Panc1 (cell line): ENCODE data around the gene RIPOR2. TPM values are rescaled to one million over a fixed set of nuclear protein-coding genes. Genes with fewer than 3 reads are reported as not detected.

ENCODE experiments used
- ATAC-seq: fragments of 200-7000 bp; cut with Tn5 transposase; 2 replicates; pipeline ENCODE4 v1.9.1; 2020; ENCODE audit warnings: mild to moderate bottlenecking, moderate library complexity
- BruUV-seq: library from RNA; stranded (reverse); fragments of 400-500 nt; replicated peaks from 2 replicates; lab custom pipeline; 2021; lab: Mats Ljungman, UMichigan
- CTCF ChIA-PET: fragments of 300-600 bp; sonication (Branson Sonifier 250); formaldehyde crosslinking; loops from one replicate; lab custom pipeline; 2022; ENCODE audit warnings: antibody characterized with exemption; lab: Charles Lee
- POLR2A ChIA-PET: fragments of 300-600 bp; sonication (Branson Sonifier 250); formaldehyde crosslinking; loops from one replicate; lab custom pipeline; 2022; ENCODE audit warnings: antibody characterized with exemption; lab: Charles Lee
- DNase-seq: peaks from one replicate; pipeline ENCODE4 v3.0.0-alpha.2; 2010; ENCODE audit warnings: low read depth, low spot score
- H3K27ac ChIP-seq: 2 replicates; pipeline ENCODE4 v1.5.1; 2011; ENCODE audit warnings: mild to moderate bottlenecking, low read length, inconsistent platforms
- H3K27me3 ChIP-seq: fragments of 200-500 bp; sonication (Bioruptor generic); 2 replicates; pipeline ENCODE4 v1.6.0; 2014; ENCODE audit warnings: low read length, inconsistent platforms; ENCODE audit not compliant: control insufficient read depth, insufficient read depth
- H3K36me3 ChIP-seq: fragments of 200-500 bp; sonication (Bioruptor generic); 2 replicates; pipeline ENCODE4 v1.5.1; 2014; ENCODE audit warnings: inconsistent platforms, mild to moderate bottlenecking, low read length, moderate library complexity; ENCODE audit not compliant: control insufficient read depth, insufficient read depth
- H3K4me1 ChIP-seq: 2 replicates; pipeline ENCODE4 v1.5.1; 2011; ENCODE audit warnings: inconsistent platforms, mild to moderate bottlenecking, low read length, moderate library complexity; ENCODE audit not compliant: control insufficient read depth, insufficient read depth
- H3K4me3 ChIP-seq, 2 experiments: 2 replicates each; pipeline ENCODE4 v1.5.1; 2011 to 2012; ENCODE audit warnings: low read depth in 2 of 2, low read length in 2 of 2, mild to moderate bottlenecking in 2 of 2, inconsistent platforms in 1 of 2, moderate library complexity in 1 of 2
- H3K9me3 ChIP-seq: fragments of 200-500 bp; sonication (Bioruptor generic); 2 replicates; pipeline ENCODE4 v1.5.1; 2014; ENCODE audit warnings: low read depth, mild to moderate bottlenecking, inconsistent platforms, low read length, moderate library complexity; ENCODE audit not compliant: control insufficient read depth, insufficient read depth
- POLR2AphosphoS5 ChIP-seq: IDR thresholded peaks from 2 replicates; pipeline ENCODE4 v1.6.1; 2012; ENCODE audit warnings: mild to moderate bottlenecking, low read depth, low read length, moderate library complexity
- SIN3A ChIP-seq: IDR thresholded peaks from 2 replicates; pipeline ENCODE4 v1.6.1; 2012; ENCODE audit warnings: low read depth, mild to moderate bottlenecking, low read length, moderate library complexity, borderline replicate concordance; ENCODE audit not compliant: insufficient read depth
- TCF7L2 ChIP-seq: IDR thresholded peaks from 2 replicates; pipeline ENCODE4 v1.6.1; 2011; ENCODE audit warnings: mild to moderate bottlenecking, low read depth, low read length, inconsistent platforms
- in situ Hi-C: cut with HindIII; loops from 2 replicates; pipeline ENCODE4 v1.10.0; 2016; ENCODE audit warnings: low sequenced_read_pairs, low pct_unique_long_range_greater_than_20kb
- intact Hi-C: fragments of 100-400 bp; cut with micrococcal nuclease; formaldehyde crosslinking; loops from one replicate; pipeline ENCODE4 v1.10.0; 2022; ENCODE audit not compliant: unreplicated experiment
- total RNA-seq: library from RNA; stranded (reverse); gene quantifications from one replicate; pipeline ENCODE4 v1.2.1, GENCODE V29; 2021; ENCODE audit not compliant: unreplicated experiment
- TF ChIP-seq, protein P1 (sequence below), 2 experiments: IDR thresholded peaks; 2 replicates each; pipeline ENCODE4 v1.6.1; 2011 to 2012; ENCODE audit warnings: low read depth in 2 of 2, control low read depth in 1 of 2, low read length in 1 of 2, mild to moderate bottlenecking in 1 of 2, moderate library complexity in 1 of 2; ENCODE audit not compliant: insufficient read depth in 1 of 2
- TF ChIP-seq, protein P2 (sequence below): fragments of 450-650 bp; IDR thresholded peaks from 2 replicates; pipeline ENCODE4 v1.5.1; 2017; ENCODE audit warnings: mild to moderate bottlenecking

Gene RIPOR2
- total RNA-seq, 1 experiment from 2014 or later, result 0.54 TPM

DNA sequence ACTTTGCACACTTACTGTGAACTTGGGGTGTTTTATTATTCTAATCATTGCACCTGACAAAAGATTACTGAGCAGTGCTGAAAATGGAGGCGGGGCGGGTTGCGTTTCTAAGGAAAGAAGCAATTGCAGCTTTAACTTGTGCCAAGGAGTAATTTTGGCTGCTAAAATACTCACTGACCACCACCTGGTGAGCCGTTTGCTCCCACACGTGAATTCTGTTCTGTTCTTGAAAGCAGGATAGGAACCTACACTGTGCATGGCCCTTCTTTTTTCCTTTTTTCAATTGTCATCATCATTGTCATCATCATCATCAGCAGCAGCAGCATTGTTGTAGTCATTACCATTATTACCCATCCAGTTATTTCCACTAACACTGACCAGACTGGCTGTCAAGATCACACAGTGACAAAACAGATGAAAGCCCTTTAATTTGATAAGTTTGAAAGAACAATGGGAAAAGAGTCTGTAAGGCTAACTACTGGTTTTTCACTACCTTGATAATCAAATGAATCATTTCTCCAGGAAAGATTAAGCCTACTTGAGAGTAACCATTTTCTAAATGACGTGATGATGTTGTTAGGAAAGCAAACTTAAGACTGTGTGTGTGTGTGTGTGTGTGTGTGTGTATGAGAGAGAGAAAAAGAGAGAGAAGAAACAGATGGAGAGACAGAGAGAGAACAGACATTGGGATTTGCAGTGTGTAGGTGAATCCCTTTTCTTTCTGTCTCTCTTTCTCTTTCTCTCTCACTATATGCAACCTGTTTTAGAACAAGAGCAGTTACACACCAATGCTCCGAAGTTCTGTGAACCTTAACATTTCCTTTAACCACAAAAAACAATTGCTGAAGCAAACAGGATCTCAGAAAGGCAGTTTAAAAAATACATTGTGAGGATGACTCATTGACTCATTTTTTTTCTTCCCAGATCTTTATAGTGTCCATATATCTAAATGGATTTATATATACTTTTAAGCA lies 3.8 kb downstream of the RIPOR2 start:
- in situ Hi-C loops, result no loop called here
- TF ChIP-seq, protein P1, sequence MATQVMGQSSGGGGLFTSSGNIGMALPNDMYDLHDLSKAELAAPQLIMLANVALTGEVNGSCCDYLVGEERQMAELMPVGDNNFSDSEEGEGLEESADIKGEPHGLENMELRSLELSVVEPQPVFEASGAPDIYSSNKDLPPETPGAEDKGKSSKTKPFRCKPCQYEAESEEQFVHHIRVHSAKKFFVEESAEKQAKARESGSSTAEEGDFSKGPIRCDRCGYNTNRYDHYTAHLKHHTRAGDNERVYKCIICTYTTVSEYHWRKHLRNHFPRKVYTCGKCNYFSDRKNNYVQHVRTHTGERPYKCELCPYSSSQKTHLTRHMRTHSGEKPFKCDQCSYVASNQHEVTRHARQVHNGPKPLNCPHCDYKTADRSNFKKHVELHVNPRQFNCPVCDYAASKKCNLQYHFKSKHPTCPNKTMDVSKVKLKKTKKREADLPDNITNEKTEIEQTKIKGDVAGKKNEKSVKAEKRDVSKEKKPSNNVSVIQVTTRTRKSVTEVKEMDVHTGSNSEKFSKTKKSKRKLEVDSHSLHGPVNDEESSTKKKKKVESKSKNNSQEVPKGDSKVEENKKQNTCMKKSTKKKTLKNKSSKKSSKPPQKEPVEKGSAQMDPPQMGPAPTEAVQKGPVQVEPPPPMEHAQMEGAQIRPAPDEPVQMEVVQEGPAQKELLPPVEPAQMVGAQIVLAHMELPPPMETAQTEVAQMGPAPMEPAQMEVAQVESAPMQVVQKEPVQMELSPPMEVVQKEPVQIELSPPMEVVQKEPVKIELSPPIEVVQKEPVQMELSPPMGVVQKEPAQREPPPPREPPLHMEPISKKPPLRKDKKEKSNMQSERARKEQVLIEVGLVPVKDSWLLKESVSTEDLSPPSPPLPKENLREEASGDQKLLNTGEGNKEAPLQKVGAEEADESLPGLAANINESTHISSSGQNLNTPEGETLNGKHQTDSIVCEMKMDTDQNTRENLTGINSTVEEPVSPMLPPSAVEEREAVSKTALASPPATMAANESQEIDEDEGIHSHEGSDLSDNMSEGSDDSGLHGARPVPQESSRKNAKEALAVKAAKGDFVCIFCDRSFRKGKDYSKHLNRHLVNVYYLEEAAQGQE (IDR thresholded peaks at IDR 0.05; ENCODE audit: insufficient read depth in 1 of 2, low read depth in 2 of 2, low read length in 1 of 2), result no peak
- TF ChIP-seq SIN3A (no peak), POLR2AphosphoS5 (no peak), TCF7L2 (no peak)
- TF ChIP-seq, protein P2, sequence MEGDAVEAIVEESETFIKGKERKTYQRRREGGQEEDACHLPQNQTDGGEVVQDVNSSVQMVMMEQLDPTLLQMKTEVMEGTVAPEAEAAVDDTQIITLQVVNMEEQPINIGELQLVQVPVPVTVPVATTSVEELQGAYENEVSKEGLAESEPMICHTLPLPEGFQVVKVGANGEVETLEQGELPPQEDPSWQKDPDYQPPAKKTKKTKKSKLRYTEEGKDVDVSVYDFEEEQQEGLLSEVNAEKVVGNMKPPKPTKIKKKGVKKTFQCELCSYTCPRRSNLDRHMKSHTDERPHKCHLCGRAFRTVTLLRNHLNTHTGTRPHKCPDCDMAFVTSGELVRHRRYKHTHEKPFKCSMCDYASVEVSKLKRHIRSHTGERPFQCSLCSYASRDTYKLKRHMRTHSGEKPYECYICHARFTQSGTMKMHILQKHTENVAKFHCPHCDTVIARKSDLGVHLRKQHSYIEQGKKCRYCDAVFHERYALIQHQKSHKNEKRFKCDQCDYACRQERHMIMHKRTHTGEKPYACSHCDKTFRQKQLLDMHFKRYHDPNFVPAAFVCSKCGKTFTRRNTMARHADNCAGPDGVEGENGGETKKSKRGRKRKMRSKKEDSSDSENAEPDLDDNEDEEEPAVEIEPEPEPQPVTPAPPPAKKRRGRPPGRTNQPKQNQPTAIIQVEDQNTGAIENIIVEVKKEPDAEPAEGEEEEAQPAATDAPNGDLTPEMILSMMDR, result no peak
- ATAC-seq (no peak), DNase-seq (no peak)
- POLR2A ChIA-PET, result no interaction called here
- H3K36me3 ChIP-seq, result no peaks in the 10 kb centered on the region
- CTCF ChIA-PET, result no interaction called here
- no peaks in the 10 kb centered on the region for H3K4me1 ChIP-seq
- no TSS peak for BruUV-seq
- intact Hi-C loops, result no loop called here
- H3K9me3 ChIP-seq, result no peaks in the 10 kb centered on the region
- H3K4me3 ChIP-seq, result no peak overlapping the region
- peaks cover 19% of the 10 kb centered on the region for H3K27me3 ChIP-seq
- no peak overlapping the region for H3K27ac ChIP-seq

DNA sequence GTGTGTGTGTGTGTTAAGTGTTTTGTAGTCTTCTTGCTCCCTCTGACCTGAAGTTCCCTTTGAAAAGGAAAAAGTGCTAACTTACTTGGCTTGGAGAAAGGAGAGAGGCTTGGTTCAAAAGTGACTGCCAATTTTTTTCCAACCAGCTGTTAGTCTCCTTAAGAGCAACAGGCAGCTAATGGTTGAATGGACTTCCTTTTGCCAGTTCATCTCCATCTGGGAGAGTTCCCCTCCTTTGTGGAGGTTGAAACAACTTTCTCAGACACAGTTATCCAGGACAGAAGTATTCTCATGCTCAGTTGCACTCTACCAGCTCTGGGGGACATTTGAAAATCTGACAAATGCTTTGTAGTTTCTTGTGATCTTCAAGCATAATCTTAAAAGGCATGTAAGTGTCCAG lies 4.5 kb downstream of the RIPOR2 start:
- CTCF ChIA-PET, result no interaction called here
- in situ Hi-C loops, result no loop called here
- H3K4me1 ChIP-seq, result no peaks in the 10 kb centered on the region
- peaks cover 19% of the 10 kb centered on the region for H3K27me3 ChIP-seq
- H3K36me3 ChIP-seq, result no peaks in the 10 kb centered on the region
- no peak for DNase-seq
- H3K27ac ChIP-seq, result no peak overlapping the region
- POLR2A ChIA-PET, result no interaction called here
- no TSS peak for BruUV-seq
- no peak for ATAC-seq
- no peaks in the 10 kb centered on the region for H3K9me3 ChIP-seq
- no peak overlapping the region for H3K4me3 ChIP-seq
- intact Hi-C loops, result no loop called here
- TF ChIP-seq, protein P2, result no peak
- TF ChIP-seq SIN3A, result no peak
- no peak for TF ChIP-seq TCF7L2
- TF ChIP-seq, protein P1 (IDR thresholded peaks at IDR 0.05; ENCODE audit: insufficient read depth in 1 of 2, low read depth in 2 of 2, low read length in 1 of 2), result no peak
- TF ChIP-seq POLR2AphosphoS5, result no peak
